SK-MEL-5 (cell line): ENCODE results near the gene OPN4. TPM values are rescaled to one million over a fixed set of nuclear protein-coding genes. Genes with fewer than 3 reads are reported as not detected.
A peak's percentile ranks its signal among the peaks of the same experiment; 100 is the strongest.
"Not testable (repeated sequence)": the region's sequence is repeated elsewhere in the genome, so short reads cannot be mapped to it uniquely, and the experiment has no call there.

Experiments used
- DNase-seq: peaks from one replicate; pipeline ENCODE4 v3.0.0-alpha.2; 2016; ENCODE audit warnings: low read depth, low spot score
- in situ Hi-C: cut with HindIII; loops from 2 replicates; pipeline ENCODE4 v1.10.0; 2016; ENCODE audit warnings: low sequenced_read_pairs, high pct_unique_total_duplicates, low pct_unique_long_range_greater_than_20kb
- total RNA-seq: library from RNA; depleted of rRNA; stranded (reverse); fragments of >200 nt; shearing (Covaris generic); gene quantifications from 2 replicates; pipeline ENCODE4 v1.2.3, GENCODE V29; 2014

Gene OPN4
- total RNA-seq, 1 experiment from 2014 or later, result not detected

GRCh38 chr10:86644794-86645445 lies 9.4 kb upstream of the OPN4 start:
- in situ Hi-C loops, result no loop called here
- DNase-seq, result no peak

- DNase-seq, in situ Hi-C loops: not testable (repeated sequence)
These were observed 8.7 kb upstream of the OPN4 start for GRCh38 chr10:86645621-86646165.

- no peak for DNase-seq
- in situ Hi-C loops, result no loop called here
These were observed 7.8 kb upstream of the OPN4 start for GRCh38 chr10:86646532-86646931.

GRCh38 chr10:86646933-86647332 lies 7.4 kb upstream of the OPN4 start:
- DNase-seq, result no peak
- in situ Hi-C loops, result no loop called here

GRCh38 chr10:86647773-86648703 lies 6.3 kb upstream of the OPN4 start:
- in situ Hi-C loops, result no loop called here
- peak; percentile 61 for DNase-seq

- peak; percentile 15 for DNase-seq
- in situ Hi-C loops, result no loop called here
These were observed 5.5 kb upstream of the OPN4 start for GRCh38 chr10:86648704-86649427.

GRCh38 chr10:86649471-86650150 lies 4.7 kb upstream of the OPN4 start:
- DNase-seq, result no peak
- in situ Hi-C loops, result no loop called here

- in situ Hi-C loops, result no loop called here
These were observed 4.2 kb upstream of the OPN4 start for GRCh38 chr10:86650151-86650550.

GRCh38 chr10:86651021-86651471 lies 3.3 kb upstream of the OPN4 start:
- in situ Hi-C loops, result no loop called here
- DNase-seq, result no peak

More at GRCh38 chr10:86650151-86650550, 4.2 kb upstream of the OPN4 start:
- no peak for DNase-seq

- in situ Hi-C loops, result no loop called here
These were observed 2.6 kb upstream of the OPN4 start for GRCh38 chr10:86651631-86652331.

GRCh38 chr10:86652361-86653202 lies 1.8 kb upstream of the OPN4 start:
- DNase-seq, result no peak
- in situ Hi-C loops, result no loop called here

More at GRCh38 chr10:86651631-86652331, 2.6 kb upstream of the OPN4 start:
- no peak for DNase-seq

GRCh38 chr10:86653379-86653778 lies 968 bp upstream of the OPN4 start:
- no peak for DNase-seq
- in situ Hi-C loops, result no loop called here

- DNase-seq, result no peak
- in situ Hi-C loops, result no loop called here
These were observed 360 bp upstream of the OPN4 start for GRCh38 chr10:86653987-86654386.

- in situ Hi-C loops, result no loop called here
These were observed 810 bp downstream of the OPN4 start for GRCh38 chr10:86655173-86655540.

GRCh38 chr10:86655596-86655995 lies 1.2 kb downstream of the OPN4 start:
- DNase-seq, result no peak
- in situ Hi-C loops, result no loop called here

More at GRCh38 chr10:86655173-86655540, 810 bp downstream of the OPN4 start:
- no peak for DNase-seq

GRCh38 chr10:86657011-86657395 lies 2.7 kb downstream of the OPN4 start:
- in situ Hi-C loops, result no loop called here
- no peak for DNase-seq
